Activated CD8-positive, alpha-beta memory T cell treated with anti-CD3 and anti-CD28 coated beads, Interleukin-2, amount 50 U/mL, for 1 hour (primary cell): ENCODE measurements around the gene ASL.
A peak's percentile ranks its signal among the peaks of the same experiment; 100 is the strongest.
"Not testable (repeated sequence)": the region's sequence is repeated elsewhere in the genome, so short reads cannot be mapped to it uniquely, and the experiment has no call there.

Experiments
- DNase-seq: peaks from one replicate; pipeline ENCODE4 v3.0.0-alpha.2; 2020; ENCODE audit errors: extremely low read depth

Gene ASL

DNA sequence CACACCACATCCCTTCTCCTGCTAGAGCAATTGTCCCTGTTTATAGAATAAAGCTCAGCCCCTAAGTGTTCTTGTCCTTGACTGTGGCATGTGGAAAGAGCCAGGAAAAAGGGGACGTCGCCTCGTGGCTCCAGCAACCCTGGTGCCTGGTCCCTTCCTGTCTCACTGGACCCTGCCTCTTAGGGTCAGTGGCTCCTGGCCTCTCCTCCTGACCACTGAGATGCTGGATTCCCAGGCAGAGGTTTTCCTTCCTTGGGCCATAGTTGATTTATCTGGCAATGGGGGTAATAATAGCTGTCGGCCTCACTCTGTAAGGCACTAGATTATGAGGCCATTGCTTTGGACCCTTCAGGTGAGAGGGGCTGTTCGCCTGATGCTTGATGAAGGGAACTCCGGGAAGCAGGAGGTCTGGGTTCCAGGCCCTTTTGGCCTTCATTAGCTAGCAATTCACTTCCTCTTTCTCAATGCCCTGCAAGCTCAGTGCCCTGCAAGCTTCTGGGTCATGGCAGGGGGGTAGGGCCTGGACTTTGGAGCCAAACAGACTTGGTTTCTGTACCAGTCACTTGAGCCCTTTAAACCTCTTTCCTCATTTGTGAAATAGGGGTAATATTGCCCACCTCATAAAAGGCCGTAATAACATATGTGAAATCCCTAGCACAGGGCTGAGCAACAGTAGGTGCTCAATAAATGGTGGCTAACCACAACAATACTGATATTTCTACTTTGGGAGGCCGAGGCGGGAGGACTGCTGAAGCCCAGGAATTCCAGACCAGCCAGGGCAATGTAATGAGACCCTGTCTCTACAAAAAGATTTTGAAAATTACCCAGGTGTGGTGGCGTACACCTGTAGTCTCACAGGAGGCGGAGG is 1.1 kb downstream of the ASL start:
- no peak for DNase-seq

- no peak for DNase-seq
These were observed 2.4 kb downstream of the ASL start for GRCh38 chr7:66078067-66078466.

GRCh38 chr7:66082083-66082482 is 6.5 kb downstream of the ASL start:
- no peak for DNase-seq

GRCh38 chr7:66082886-66083415 is 7.3 kb downstream of the ASL start:
- no peak for DNase-seq

GRCh38 chr7:66083677-66084076 is 8.1 kb downstream of the ASL start:
- DNase-seq: no peak

GRCh38 chr7:66088861-66089838 is 13.5 kb downstream of the ASL start:
- no peak for DNase-seq

DNA sequence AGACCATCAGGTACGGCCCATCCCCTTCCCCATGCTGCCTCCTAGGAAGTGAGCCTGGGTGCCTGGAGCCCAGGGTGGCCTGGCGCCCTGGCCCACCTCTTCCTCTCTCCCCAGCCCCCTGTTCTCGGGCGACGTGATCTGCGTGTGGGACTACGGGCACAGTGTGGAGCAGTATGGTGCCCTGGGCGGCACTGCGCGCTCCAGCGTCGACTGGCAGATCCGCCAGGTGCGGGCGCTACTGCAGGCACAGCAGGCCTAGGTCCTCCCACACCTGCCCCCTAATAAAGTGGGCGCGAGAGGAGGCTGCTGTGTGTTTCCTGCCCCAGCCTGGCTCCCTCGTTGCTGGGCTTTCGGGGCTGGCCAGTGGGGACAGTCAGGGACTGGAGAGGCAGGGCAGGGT is 17.0 kb downstream of the ASL start:
- DNase-seq: no peak

DNA sequence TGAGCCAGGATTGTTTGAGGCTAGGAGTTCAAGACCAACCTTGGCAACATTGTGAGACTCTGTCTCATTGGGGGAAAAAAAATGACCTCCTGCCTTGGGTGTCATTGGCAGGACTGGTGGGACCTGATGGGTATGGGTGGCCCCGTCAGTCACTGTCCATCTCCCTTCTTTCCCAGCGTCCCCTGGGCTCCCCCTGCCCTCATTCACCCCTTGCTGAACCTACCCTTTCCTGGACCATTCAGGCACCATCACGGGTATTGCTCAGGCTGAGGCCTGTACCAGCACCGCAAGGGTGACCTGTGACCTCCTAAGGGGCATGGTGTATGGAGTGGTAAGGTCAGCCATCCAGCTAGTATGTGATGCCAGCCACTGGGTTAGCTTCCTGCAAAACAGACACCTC is 19.4 kb downstream of the ASL start:
- DNase-seq: no peak

GRCh38 chr7:66099232-66099550 is 23.6 kb downstream of the ASL start:
- no peak for DNase-seq

GRCh38 chr7:66099551-66100407 is 24.2 kb downstream of the ASL start:
- DNase-seq: no peak

DNA sequence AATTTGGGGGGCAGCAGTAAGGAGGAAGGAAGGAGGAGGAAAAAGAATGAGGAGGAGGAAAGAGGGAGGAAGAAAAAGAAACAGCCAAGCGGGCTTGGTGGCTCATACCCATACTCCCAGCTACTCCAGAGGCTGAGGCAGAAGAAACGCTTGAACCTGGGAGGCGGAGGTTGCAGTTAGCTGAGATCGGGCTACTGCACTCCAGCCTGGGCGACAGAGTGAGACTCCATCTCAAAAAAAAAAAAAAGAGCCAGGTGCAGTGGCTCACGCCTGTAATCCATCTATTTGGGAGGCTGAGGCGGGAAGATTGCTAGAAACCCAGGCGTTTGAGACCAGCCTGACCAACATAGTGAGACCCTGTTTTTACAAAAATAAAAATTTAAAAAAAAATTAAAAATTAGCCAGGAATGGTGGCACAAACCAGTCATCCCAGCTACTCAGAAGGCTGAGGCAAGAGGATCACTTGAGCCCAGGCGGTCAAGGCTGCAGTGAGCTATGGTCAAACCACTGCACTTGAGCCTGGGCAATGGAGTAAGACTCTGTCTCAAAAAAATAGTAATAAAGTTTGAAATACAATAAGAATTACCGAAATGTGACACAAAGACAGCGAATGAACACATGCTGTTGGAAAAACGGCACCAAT is 24.9 kb downstream of the ASL start:
- no peak for DNase-seq

- not testable (repeated sequence) for DNase-seq
These were observed 26.5 kb downstream of the ASL start for GRCh38 chr7:66102168-66102567.

- not testable (repeated sequence) for DNase-seq
These were observed 28.4 kb downstream of the ASL start for GRCh38 chr7:66103994-66104393.

DNA sequence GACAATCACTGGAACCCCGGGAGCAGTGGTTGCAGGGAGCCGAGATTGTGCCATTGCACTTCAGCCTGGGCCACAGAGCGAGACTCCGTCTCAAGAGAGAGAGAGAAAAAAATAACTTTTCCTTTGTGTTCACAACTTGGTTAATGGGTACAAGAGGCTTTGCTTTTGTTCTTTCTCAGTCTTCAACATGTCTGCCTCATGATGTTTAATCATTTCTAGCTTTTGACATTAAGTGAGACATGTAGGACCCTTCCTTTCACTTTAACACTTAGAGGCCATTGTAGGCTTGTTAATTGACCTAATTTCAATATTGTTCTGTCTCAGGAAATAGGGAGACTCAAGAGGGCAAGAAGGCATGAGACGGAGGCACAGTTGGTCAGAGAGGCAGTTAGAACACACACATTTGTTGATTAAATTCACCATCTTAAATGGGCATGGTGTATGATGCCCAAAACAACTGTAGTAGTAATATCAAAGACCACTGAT is 29.7 kb downstream of the ASL start:
- no peak for DNase-seq

DNA sequence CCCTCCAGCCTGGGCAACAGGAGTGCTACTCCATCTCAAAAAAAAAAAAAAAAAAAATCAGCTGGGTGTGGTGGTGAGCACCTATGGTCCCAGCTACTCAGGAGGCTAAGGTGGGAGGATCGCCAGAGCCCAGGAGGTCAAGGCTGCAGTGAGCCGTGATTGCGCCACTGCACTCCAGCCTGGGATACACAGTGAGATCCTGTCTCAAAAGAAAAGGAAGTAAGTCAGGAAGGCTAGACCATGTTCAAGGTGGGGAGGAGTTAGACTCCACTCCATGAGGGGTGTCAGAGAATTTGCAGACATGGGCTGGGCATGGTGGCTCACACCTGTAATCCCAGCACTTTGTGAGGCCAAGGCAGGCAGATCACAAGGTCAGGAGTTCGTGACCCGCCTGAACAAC is 32.8 kb downstream of the ASL start:
- DNase-seq: not testable (repeated sequence)

GRCh38 chr7:66110856-66111255 is 35.2 kb downstream of the ASL start:
- DNase-seq: no peak

- peak; percentile 52 for DNase-seq
These were observed 39.4 kb downstream of the ASL start, which contains the start of gene CRCP for GRCh38 chr7:66114743-66115649. Gene CRCP, plus strand, starts transcription at chr7:66114847. Its CDS starts 116 bp downstream, at chr7:66114963.

- DNase-seq: not testable (repeated sequence)
These were observed 41.2 kb downstream of the ASL start for GRCh38 chr7:66116680-66117420.

DNA sequence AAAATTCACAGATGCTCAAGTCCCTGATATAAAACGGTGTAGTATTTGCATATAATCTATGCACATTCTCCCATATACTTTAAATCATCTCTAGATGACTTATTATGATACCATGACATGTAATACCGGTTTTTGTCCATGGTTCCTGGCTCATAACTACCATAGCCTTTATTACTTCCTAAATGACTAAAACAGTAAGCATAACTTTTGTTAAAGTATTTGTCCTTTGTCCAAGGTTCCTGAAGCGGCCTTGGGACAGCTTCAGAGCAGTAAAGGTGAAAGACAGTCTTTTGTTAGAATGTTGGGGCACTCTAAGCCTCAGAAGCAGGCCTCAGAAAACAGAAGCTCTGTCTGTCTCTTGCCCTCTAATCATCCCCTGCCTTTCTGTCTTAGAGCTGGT is 43.0 kb downstream of the ASL start:
- no peak for DNase-seq
